Measurements from ENCODE around the gene FMO4.
"Not testable (repeated sequence)": the region's sequence is repeated elsewhere in the genome, so short reads cannot be mapped to it uniquely, and the experiment has no call there.

FMO4 gene

GRCh38 chr1:171390740-171391139 is 76.8 kb downstream of the FMO4 start:
- not testable (repeated sequence) for DNase-seq (ENCODE audit: low spot score)
